ENCODE data around the gene SSMEM1. TPM values are rescaled to one million over a fixed set of nuclear protein-coding genes. Genes with fewer than 3 reads are reported as not detected.
A peak's percentile ranks its signal among the peaks of the same experiment; 100 is the strongest.

Gene SSMEM1, protein sequence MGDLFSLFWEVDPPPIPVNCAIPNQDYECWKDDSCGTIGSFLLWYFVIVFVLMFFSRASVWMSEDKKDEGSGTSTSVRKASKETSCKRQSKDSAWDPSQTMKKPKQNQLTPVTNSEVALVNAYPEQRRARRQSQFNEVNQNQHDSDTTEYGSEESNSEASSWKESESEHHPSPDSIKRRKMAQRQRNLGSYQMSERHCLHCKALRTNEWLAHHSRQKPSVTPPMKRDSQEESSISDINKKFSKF
- not detected for total RNA-seq

- intact Hi-C loops (cut with DNase I; ENCODE audit: low total_unique reads), result no loop called here
- TF ChIP-seq POLR2A (IDR thresholded peaks at IDR 0.05) (no peak), CTCF (IDR thresholded peaks at IDR 0.05) (no peak)
- no peak within 1 kb of the TSS for H3K4me3 ChIP-seq (ENCODE audit: low read depth, poor library complexity, severe bottlenecking)
- no peak for DNase-seq (ENCODE audit: low spot score in 2 of 2)
Measured at GRCh38 chr7:130207642-130208041, at the start of gene SSMEM1. SSMEM1 (plus strand) TSS chr7:130207860; CDS start chr7:130207911, 51 bp downstream.

- TF ChIP-seq POLR2A (IDR thresholded peaks at IDR 0.05) (no peak), CTCF (IDR thresholded peaks at IDR 0.05) (no peak)
- intact Hi-C loops (cut with DNase I; ENCODE audit: low total_unique reads), result no loop called here
- H3K4me3 ChIP-seq (ENCODE audit: low read depth, poor library complexity, severe bottlenecking), result no peak overlapping the region
- 84 to 90% methylated on average over 2 of the region's 2 CpGs for WGBS, 2 donors
- peak in 1 of 2 donors; percentile 70 for DNase-seq (ENCODE audit: low spot score in 2 of 2)
Measured at GRCh38 chr7:130160023-130160422, 47.6 kb upstream of the SSMEM1 start.

DNA sequence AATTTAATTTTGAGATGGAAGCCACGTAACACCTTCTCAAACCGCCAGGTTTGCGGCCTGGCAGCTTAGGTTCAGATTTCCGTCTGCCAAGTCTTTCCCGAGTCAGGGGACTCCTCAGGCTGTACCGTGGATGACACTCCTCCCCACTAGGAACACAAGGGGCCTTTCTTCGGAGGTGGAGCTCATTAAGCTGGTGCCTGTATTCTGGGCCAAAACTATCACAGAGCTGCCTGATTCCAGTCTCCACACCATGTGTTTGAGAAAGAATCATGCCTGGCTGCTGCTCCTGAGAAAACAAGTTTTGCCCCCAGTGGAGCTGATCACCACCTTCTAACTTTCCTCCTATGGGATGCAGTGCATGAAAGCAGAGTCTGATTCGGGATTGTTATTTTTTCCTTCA, 47.2 kb upstream of the SSMEM1 start:
- 93 to 97% methylated on average over 8 of the region's 8 CpGs for WGBS, 2 donors
- H3K4me3 ChIP-seq (ENCODE audit: low read depth, poor library complexity, severe bottlenecking), result no peak overlapping the region
- DNase-seq (ENCODE audit: low spot score in 2 of 2), result peak in 1 of 2 donors; percentile 68
- intact Hi-C loops (cut with DNase I; ENCODE audit: low total_unique reads), result no loop called here
- no peak for TF ChIP-seq POLR2A (IDR thresholded peaks at IDR 0.05)
- no peak for TF ChIP-seq CTCF (IDR thresholded peaks at IDR 0.05)

DNA sequence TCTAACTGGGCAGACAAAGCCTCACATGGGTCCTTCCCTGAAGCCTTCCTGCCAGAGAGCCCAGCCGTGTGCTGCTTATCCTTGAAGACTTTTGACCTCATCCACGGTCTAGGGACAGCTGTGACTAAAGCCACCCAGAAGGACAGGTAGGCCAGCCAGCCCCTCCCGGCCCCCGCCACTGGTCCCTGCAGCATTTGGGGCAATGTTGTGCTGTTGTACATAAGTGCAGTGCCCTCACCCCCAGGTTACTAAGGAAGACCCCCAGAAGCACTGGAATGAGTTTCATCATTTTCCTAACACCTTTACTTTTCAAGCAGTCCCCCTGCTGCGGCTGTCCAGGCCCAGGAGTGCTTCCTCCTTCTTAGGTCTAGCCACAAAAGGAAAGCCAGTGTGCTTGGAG, 45.5 kb upstream of the SSMEM1 start:
- WGBS, 2 donors, result 95 to 97% methylated on average over 5 of the region's 5 CpGs
- DNase-seq (ENCODE audit: low spot score in 2 of 2), result peak in 1 of 2 donors; percentile 63
- intact Hi-C loops (cut with DNase I; ENCODE audit: low total_unique reads), result no loop called here
- TF ChIP-seq CTCF (IDR thresholded peaks at IDR 0.05), result no peak
- TF ChIP-seq POLR2A (IDR thresholded peaks at IDR 0.05), result no peak
- H3K4me3 ChIP-seq (ENCODE audit: low read depth, poor library complexity, severe bottlenecking), result no peak overlapping the region

DNA sequence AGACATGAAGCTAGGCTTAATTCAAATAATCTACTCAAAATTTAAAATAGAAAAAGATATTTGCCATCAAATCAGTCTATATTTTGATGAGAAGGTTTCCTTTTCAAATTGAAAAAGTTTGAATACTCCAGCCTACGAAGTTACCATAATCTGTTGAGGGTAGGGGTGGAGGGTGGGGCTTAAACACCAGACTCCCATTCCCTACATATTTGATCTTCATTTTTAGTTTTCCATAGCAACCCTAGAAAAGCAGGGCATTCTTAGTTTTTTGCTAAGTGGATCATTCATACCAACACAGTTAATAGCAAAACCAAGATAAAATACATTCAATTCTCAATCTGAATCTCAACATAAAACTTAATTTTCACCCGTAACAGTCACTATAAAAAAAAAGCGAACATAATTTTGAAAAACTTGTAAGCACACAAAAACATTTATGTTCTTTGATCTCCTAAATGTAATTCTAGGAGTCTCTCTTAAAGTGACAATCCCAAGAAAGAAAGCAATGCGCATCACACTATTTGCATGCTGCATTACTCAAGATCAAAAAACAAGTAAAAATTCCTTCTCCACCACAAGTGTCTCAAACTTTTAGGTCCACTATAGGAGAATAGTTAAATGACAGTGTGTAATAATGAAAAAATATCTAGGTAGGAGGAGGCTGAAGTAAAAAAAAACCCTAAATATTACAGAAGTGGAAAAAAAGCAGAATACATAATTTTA, 33.3 kb upstream of the SSMEM1 start:
- 93 to 94% methylated on average over 4 of the region's 4 CpGs for WGBS, 2 donors
- DNase-seq (ENCODE audit: low spot score in 2 of 2), result no peak
- H3K4me3 ChIP-seq (ENCODE audit: low read depth, poor library complexity, severe bottlenecking), result no peak overlapping the region
- intact Hi-C loops (cut with DNase I; ENCODE audit: low total_unique reads), result no loop called here
- TF ChIP-seq POLR2A (IDR thresholded peaks at IDR 0.05) (no peak), CTCF (IDR thresholded peaks at IDR 0.05) (no peak)

Measured in lower leg skin (tissue), 4 donors.